ENCODE results near the gene AKIRIN2. TPM values are rescaled to one million over a fixed set of nuclear protein-coding genes. Genes with fewer than 3 reads are reported as not detected.

AKIRIN2 gene
- total and polyA plus RNA-seq, 9 of the 15 experiments (the other 6 are each of a cell fraction or from before 2014, with no cell fraction given): 5.8 to 63.9 (median 28.1) TPM

- TF ChIP-seq MGA (IDR thresholded peaks at IDR 0.05): no peak
- TF ChIP-seq, protein P1, sequence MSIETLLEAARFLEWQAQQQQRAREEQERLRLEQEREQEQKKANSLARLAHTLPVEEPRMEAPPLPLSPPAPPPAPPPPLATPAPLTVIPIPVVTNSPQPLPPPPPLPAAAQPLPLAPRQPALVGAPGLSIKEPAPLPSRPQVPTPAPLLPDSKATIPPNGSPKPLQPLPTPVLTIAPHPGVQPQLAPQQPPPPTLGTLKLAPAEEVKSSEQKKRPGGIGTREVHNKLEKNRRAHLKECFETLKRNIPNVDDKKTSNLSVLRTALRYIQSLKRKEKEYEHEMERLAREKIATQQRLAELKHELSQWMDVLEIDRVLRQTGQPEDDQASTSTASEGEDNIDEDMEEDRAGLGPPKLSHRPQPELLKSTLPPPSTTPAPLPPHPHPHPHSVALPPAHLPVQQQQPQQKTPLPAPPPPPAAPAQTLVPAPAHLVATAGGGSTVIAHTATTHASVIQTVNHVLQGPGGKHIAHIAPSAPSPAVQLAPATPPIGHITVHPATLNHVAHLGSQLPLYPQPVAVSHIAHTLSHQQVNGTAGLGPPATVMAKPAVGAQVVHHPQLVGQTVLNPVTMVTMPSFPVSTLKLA (conservative IDR thresholded peaks at IDR 0.05): peak in 1 of 2 experiments; percentile 36; a peak in 1 of 4 replicates
- no peak for TF ChIP-seq BCOR (IDR thresholded peaks at IDR 0.05)
- TF ChIP-seq NR3C1 (CRISPR knock-in tag; IDR thresholded peaks at IDR 0.05): no peak
- TF ChIP-seq CREB3L1 (IDR thresholded peaks at IDR 0.05; ENCODE audit: borderline replicate concordance, low read depth): no peak
- no peak; a peak in 1 of 3 replicates for TF ChIP-seq CBX3 (IDR thresholded peaks at IDR 0.05; ENCODE audit: borderline replicate concordance in 1 of 2, low read length in 2 of 2)
- TF ChIP-seq ZNF239 (CRISPR knock-in tag; IDR thresholded peaks at IDR 0.05): no peak
- no peak for TF ChIP-seq TGIF2 (CRISPR knock-in tag; IDR thresholded peaks at IDR 0.05)
- peak; percentile 40 for TF ChIP-seq RBM25 (IDR thresholded peaks at IDR 0.05; ENCODE audit: low read depth, low read length, severe bottlenecking)
- TF ChIP-seq HLTF (IDR thresholded peaks at IDR 0.05): no peak
Observed at GRCh38 chr6:87705070-87705691, 3.1 kb upstream of the AKIRIN2 start (continued).
